Measurements from ENCODE around the gene FNBP1L. TPM values are rescaled to one million over a fixed set of nuclear protein-coding genes. Genes with fewer than 3 reads are reported as not detected.

FNBP1L gene
- total RNA-seq, result 18.8 and 19.3 TPM in 2 replicates

DNA sequence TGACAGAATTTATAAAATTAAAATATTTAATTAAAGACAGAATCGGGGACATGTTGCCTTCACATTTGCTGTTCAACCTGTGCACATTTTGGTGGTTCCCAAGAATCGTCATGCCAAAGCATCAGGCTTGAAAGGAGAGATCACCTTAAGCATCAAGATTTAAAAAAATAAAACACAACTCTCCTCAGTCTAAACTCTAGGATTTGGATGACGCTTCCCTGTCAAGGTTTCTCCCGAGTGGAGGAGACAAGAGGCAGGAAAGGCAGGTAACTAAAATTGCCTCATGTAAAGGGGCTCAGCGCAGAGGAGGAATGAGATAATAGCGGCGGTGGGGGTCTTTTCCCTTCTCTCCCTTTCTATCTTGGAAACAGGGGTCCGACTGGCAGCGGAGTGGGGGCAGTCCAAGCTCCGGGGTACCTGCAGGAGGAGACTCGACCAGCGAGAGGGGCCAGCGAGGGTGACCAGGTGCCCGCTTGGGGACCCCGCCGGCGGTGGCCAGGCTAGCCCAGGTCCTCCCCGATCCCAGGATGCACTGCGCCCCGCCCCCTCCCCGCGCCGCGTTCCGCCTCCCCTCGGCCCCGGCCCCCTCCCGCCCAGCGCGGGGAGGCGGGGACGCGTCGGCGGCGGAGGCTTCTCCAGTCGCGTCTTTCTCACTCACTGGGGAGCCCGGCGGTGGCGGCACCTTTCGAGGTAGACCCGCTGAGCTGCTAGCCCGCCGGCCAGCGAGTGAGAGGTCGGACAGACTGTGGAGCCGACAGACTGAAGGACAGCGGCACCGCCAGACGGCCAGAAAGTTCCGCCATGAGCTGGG lies at the start of gene FNBP1L:
Gene FNBP1L, plus strand, starts transcription at position 638 of the 811 bp plus-strand sequence. Its CDS starts 164 bp downstream, at position 802.

Other genes starting within 250 kb of the FNBP1L start
- 34.5 and 40.2 TPM in 2 replicates for gene DR1, start 102.2 kb upstream of the FNBP1L start, total RNA-seq
- 44.8 and 45.7 TPM in 2 replicates for gene BCAR3, start 233.7 kb downstream of the FNBP1L start, total RNA-seq